PC-3 (cell line): Measurements from ENCODE around the gene UGT2B15. TPM values are rescaled to one million over a fixed set of nuclear protein-coding genes. Genes with fewer than 3 reads are reported as not detected.

Source experiments
- total RNA-seq: library from RNA; depleted of rRNA; stranded (reverse); fragments of >200 nt; gene quantifications from 2 replicates; pipeline ENCODE4 v1.2.3, GENCODE V29; 2014; rRNA removed

UGT2B15 gene
- total RNA-seq, 1 experiment from 2014 or later: not detected

Other genes with a start within 250 kb of the UGT2B15 start
- gene TMPRSS11E, start 223.2 kb downstream of the UGT2B15 start, total RNA-seq: not detected in 2 replicates
- gene UGT2B17, start 94.3 kb downstream of the UGT2B15 start, total RNA-seq: not detected in 2 replicates
- not detected in 2 replicates for gene UGT2B10, start 145.3 kb upstream of the UGT2B15 start, total RNA-seq